Caco-2 (cell line): ENCODE measurements around the gene ALK. TPM values are rescaled to one million over a fixed set of nuclear protein-coding genes. Genes with fewer than 3 reads are reported as not detected.

ENCODE experiments used
- BruUV-seq: library from RNA; stranded (reverse); fragments of 400-500 nt; replicated peaks from 2 replicates; lab custom pipeline; 2021; lab: Mats Ljungman, UMichigan
- CTCF ChIA-PET: fragments of 300-600 bp; sonication (Branson Sonifier 250); formaldehyde crosslinking; loops from one replicate; lab custom pipeline; 2022; ENCODE audit warnings: antibody characterized with exemption; lab: Charles Lee
- POLR2A ChIA-PET: fragments of 300-600 bp; sonication (Branson Sonifier 250); formaldehyde crosslinking; loops from one replicate; lab custom pipeline; 2022; ENCODE audit warnings: antibody characterized with exemption; lab: Charles Lee
- DNase-seq, 2 experiments: peaks; one replicate each; pipeline versions ENCODE4 v3.0.0 to v3.0.0-alpha.2; 2020 to 2022
- H3K27me3 ChIP-seq: replicated peaks from 2 replicates; pipeline ENCODE4 v1.6.0; 2011; ENCODE audit warnings: low read length; ENCODE audit not compliant: control insufficient read depth, insufficient read depth
- H3K36me3 ChIP-seq: 2 replicates; pipeline ENCODE4 v1.5.1; 2011; ENCODE audit warnings: low read length; ENCODE audit not compliant: control insufficient read depth, insufficient read depth
- H3K4me1 ChIP-seq: fragments of 250-450 bp; sonication (Bioruptor Pico); 2 replicates; pipeline ENCODE4 v1.5.1; 2020; ENCODE audit warnings: mild to moderate bottlenecking
- H3K4me3 ChIP-seq: 2 replicates; pipeline ENCODE4 v1.5.1; 2011; ENCODE audit warnings: low read depth, mild to moderate bottlenecking, control low read depth, low read length
- H3K9me3 ChIP-seq: fragments of 250-450 bp; sonication (Bioruptor Pico); 2 replicates; pipeline ENCODE4 v1.5.1; 2020; ENCODE audit warnings: mild to moderate bottlenecking, moderate library complexity
- H3K27ac Mint-ChIP-seq: one replicate; pipeline ENCODE4 v1.8.0; 2022; ENCODE audit warnings: mixed read lengths; ENCODE audit not compliant: unreplicated experiment
- H3K27me3 Mint-ChIP-seq: one replicate; pipeline ENCODE4 v1.8.0; 2022; ENCODE audit warnings: mixed read lengths; ENCODE audit not compliant: insufficient read depth, unreplicated experiment
- H3K36me3 Mint-ChIP-seq: one replicate; pipeline ENCODE4 v1.8.0; 2022; ENCODE audit warnings: mild to moderate bottlenecking, mixed read lengths; ENCODE audit not compliant: insufficient read depth, unreplicated experiment
- H3K4me1 Mint-ChIP-seq: one replicate; pipeline ENCODE4 v1.8.0; 2022; ENCODE audit warnings: low read depth, mixed read lengths; ENCODE audit not compliant: unreplicated experiment
- H3K4me3 Mint-ChIP-seq: one replicate; pipeline ENCODE4 v1.8.0; 2022; ENCODE audit warnings: mild to moderate bottlenecking, moderate library complexity, mixed read lengths; ENCODE audit not compliant: unreplicated experiment
- H3K9me3 Mint-ChIP-seq: one replicate; pipeline ENCODE4 v1.8.0; 2022; ENCODE audit warnings: mixed read lengths; ENCODE audit not compliant: unreplicated experiment
- intact Hi-C: fragments of 100-400 bp; cut with micrococcal nuclease; formaldehyde crosslinking; loops from one replicate; pipeline ENCODE4 v1.10.0; 2022; ENCODE audit not compliant: unreplicated experiment
- total RNA-seq: library from RNA; stranded (reverse); gene quantifications from 2 replicates; pipeline ENCODE4 v1.2.3, GENCODE V29; 2022
- TF ChIP-seq, protein P1 (sequence below), 2 experiments: fragments of 200-600 bp in 1 of 2; IDR thresholded peaks; 1 replicate in 1 of 2; 2 replicates in 1 of 2; pipeline versions ENCODE4 v1.5.1 to v1.8.0; 2011 to 2022; ENCODE audit warnings: antibody characterized with exemption in 1 of 2, control low read depth in 1 of 2, inconsistent platforms in 1 of 2, low read depth in 1 of 2, low read length in 1 of 2, mild to moderate bottlenecking in 1 of 2, moderate library complexity in 1 of 2; ENCODE audit not compliant: insufficient read depth in 1 of 2, severe bottlenecking in 1 of 2, unreplicated experiment in 1 of 2

The ALK gene
- total RNA-seq, 1 experiment from 2014 or later = 0.11 TPM

DNA sequence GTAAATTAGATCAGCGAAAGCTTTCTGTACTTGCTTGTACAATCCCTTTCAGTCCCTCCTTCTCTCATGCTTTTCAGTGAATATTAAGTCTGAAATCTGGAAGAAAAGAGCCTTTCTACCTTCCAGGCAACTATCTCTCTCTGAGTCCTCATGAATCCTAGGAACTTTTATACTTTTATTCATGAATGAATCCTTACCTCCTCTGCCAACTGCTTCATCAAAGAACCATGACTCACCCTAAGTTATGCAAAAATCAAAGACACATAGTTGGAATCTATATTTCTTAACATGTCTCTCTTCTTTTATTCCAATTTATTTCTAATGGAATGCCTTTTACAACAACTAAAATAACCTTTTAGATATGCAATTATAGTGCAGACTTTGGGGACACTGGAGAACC is 412.0 kb downstream of the ALK start:
- H3K4me1 ChIP-seq = no peaks in the 10 kb centered on the region
- intact Hi-C loops = no loop called here
- H3K27me3 ChIP-seq = no peaks in the 10 kb centered on the region
- Mint-ChIP-seq H3K27me3 (peaks cover 17% of the 10 kb centered on the region), H3K36me3 (no peaks in the 10 kb centered on the region), H3K9me3 (no peaks in the 10 kb centered on the region), H3K27ac (no peak overlapping the region), H3K4me1 (no peaks in the 10 kb centered on the region), H3K4me3 (no peak overlapping the region)
- H3K36me3 ChIP-seq = no peaks in the 10 kb centered on the region
- BruUV-seq = no TSS peak
- H3K9me3 ChIP-seq = no peaks in the 10 kb centered on the region
- DNase-seq = no peak
- TF ChIP-seq, protein P1, sequence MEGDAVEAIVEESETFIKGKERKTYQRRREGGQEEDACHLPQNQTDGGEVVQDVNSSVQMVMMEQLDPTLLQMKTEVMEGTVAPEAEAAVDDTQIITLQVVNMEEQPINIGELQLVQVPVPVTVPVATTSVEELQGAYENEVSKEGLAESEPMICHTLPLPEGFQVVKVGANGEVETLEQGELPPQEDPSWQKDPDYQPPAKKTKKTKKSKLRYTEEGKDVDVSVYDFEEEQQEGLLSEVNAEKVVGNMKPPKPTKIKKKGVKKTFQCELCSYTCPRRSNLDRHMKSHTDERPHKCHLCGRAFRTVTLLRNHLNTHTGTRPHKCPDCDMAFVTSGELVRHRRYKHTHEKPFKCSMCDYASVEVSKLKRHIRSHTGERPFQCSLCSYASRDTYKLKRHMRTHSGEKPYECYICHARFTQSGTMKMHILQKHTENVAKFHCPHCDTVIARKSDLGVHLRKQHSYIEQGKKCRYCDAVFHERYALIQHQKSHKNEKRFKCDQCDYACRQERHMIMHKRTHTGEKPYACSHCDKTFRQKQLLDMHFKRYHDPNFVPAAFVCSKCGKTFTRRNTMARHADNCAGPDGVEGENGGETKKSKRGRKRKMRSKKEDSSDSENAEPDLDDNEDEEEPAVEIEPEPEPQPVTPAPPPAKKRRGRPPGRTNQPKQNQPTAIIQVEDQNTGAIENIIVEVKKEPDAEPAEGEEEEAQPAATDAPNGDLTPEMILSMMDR (IDR thresholded peaks at IDR 0.05; ENCODE audit: insufficient read depth in 1 of 2, low read depth in 1 of 2, low read length in 1 of 2, severe bottlenecking in 1 of 2, unreplicated experiment in 1 of 2) = no peak
- CTCF ChIA-PET = no interaction called here
- POLR2A ChIA-PET = no interaction called here
- no peak overlapping the region for H3K4me3 ChIP-seq

DNA sequence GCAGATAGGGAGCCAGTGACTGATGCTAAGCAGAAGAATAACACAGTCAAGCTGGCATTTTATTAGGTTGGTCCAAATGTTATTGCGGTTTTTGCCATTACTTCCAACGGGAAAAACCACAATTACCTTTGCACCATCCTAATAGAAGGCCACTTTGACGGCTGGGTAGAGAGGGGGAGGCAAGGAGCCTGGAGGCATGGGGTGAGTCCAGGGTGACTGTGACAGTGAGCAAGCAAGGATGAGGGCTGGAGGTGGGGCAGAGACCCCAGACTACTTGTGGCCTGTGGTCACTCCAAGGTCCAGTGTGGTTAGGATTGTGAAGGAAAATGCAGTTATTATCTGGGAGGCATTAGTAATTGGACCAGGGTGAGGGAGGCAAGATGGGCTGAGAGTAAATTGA is 416.6 kb downstream of the ALK start:
- intact Hi-C loops = no loop called here
- Histone ChIP-seq H3K27me3 (no peaks in the 10 kb centered on the region), H3K36me3 (no peaks in the 10 kb centered on the region), H3K4me1 (no peaks in the 10 kb centered on the region), H3K9me3 (no peaks in the 10 kb centered on the region), H3K4me3 (no peak overlapping the region)
- TF ChIP-seq, protein P1 (IDR thresholded peaks at IDR 0.05; ENCODE audit: insufficient read depth in 1 of 2, low read depth in 1 of 2, low read length in 1 of 2, severe bottlenecking in 1 of 2, unreplicated experiment in 1 of 2) = no peak
- Mint-ChIP-seq H3K36me3 (no peaks in the 10 kb centered on the region), H3K4me3 (no peak overlapping the region), H3K27ac (no peak overlapping the region), H3K9me3 (no peaks in the 10 kb centered on the region), H3K4me1 (no peaks in the 10 kb centered on the region), H3K27me3 (peaks cover 17% of the 10 kb centered on the region)
- ChIA-PET CTCF (no interaction called here), POLR2A (no interaction called here)
- no TSS peak for BruUV-seq
- DNase-seq = no peak

DNA sequence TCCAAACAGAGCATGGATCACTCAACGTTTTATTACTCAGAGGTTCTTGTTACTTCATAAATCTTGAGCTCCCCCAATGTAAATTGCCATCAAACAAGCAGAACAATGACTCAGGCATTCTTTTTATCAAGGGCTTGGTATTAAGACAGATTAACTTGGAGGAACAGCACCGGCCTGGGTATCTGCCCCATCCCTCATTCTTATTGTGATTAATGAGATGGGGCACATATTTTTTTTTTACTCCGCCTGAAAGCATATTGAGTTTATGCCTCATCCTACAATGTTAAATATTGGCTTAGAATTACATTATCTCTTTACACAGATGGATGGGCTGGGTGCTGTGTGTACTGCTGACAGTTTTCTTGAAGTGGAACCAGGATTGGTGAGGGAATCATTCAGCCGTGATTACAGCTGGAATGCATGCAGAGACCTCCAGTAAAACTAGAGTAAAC is 418.9 kb downstream of the ALK start:
- Histone ChIP-seq H3K36me3 (no peaks in the 10 kb centered on the region), H3K4me1 (no peaks in the 10 kb centered on the region), H3K27me3 (no peaks in the 10 kb centered on the region), H3K4me3 (no peak overlapping the region), H3K9me3 (no peaks in the 10 kb centered on the region)
- DNase-seq = no peak
- Mint-ChIP-seq H3K4me3 (no peak overlapping the region), H3K36me3 (no peaks in the 10 kb centered on the region), H3K9me3 (no peaks in the 10 kb centered on the region), H3K4me1 (no peaks in the 10 kb centered on the region), H3K27ac (no peak overlapping the region), H3K27me3 (peaks cover 14% of the 10 kb centered on the region)
- no TSS peak for BruUV-seq
- intact Hi-C loops = no loop called here
- ChIA-PET POLR2A (no interaction called here), CTCF (no interaction called here)
- TF ChIP-seq, protein P1 (IDR thresholded peaks at IDR 0.05; ENCODE audit: insufficient read depth in 1 of 2, low read depth in 1 of 2, low read length in 1 of 2, severe bottlenecking in 1 of 2, unreplicated experiment in 1 of 2) = no peak
